Tibial nerve (tissue), 4 donors: ENCODE results near the gene TJP2. TPM values are rescaled to one million over a fixed set of nuclear protein-coding genes. Genes with fewer than 3 reads are reported as not detected.

Experiments used
- DNase-seq, 2 donors: peaks; one replicate each; pipeline ENCODE4 v3.0.0-alpha.2; 2019; ENCODE audit warnings: low spot score in 2 of 2
- H3K27ac ChIP-seq, 4 donors: fragments of 200-600 bp; sonication (generic) in 3 of 4; one replicate each; pipeline ENCODE4 v1.5.1; 2017 to 2019; ENCODE audit warnings: mild to moderate bottlenecking in 1 of 4
- H3K27me3 ChIP-seq, 2 donors: fragments of 200-600 bp; sonication (generic) in 1 of 2; one replicate each; pipeline versions ENCODE4 v1.5.1 to v1.6.0; 2017 to 2019
- H3K36me3 ChIP-seq, 3 donors: fragments of 200-600 bp; sonication (generic); one replicate each; pipeline ENCODE4 v1.5.1; 2018 to 2019
- H3K4me1 ChIP-seq, 4 donors: fragments of 200-600 bp; sonication (generic) in 3 of 4; one replicate each; pipeline ENCODE4 v1.5.1; 2017 to 2019
- H3K4me3 ChIP-seq, 4 donors: fragments of 200-600 bp; sonication (generic) in 3 of 4; one replicate each; pipeline ENCODE4 v1.5.1; 2017 to 2019; ENCODE audit warnings: mild to moderate bottlenecking in 1 of 4, moderate library complexity in 1 of 4
- H3K9me3 ChIP-seq, 4 donors: fragments of 200-600 bp; sonication (generic) in 3 of 4; one replicate each; pipeline ENCODE4 v1.5.1; 2017 to 2019
- CTCF ChIP-seq, 5 experiments: fragments of 200-600 bp in 3 of 5; fragments of 450-650 bp in 2 of 5; sonication (generic) in 3 of 5; IDR thresholded peaks; one replicate each; pipeline ENCODE4 v1.5.1; 2016 to 2019; ENCODE audit warnings: antibody characterized with exemption in 5 of 5, mild to moderate bottlenecking in 3 of 5, moderate library complexity in 2 of 5
- EP300 ChIP-seq, 2 donors: sonication (generic); formaldehyde crosslinking; IDR thresholded peaks; one replicate each; pipeline ENCODE4 v1.6.1; 2017; ENCODE audit warnings: antibody characterized with exemption in 2 of 2, mild to moderate bottlenecking in 1 of 2
- POLR2A ChIP-seq, 2 donors: fragments of 450-650 bp; IDR thresholded peaks; one replicate each; pipeline ENCODE4 v1.6.1; 2017; ENCODE audit warnings: antibody characterized with exemption in 2 of 2, mild to moderate bottlenecking in 2 of 2, moderate library complexity in 2 of 2
- WGBS, 2 donors: methylation state at CpG; one replicate each; pipeline ENCODE4 v1.1.5; 2018; 5-methylcytosine and 5-hydroxymethylcytosine counted together
- total RNA-seq, 4 donors: library from RNA; depleted of rRNA; stranded (reverse); fragments of >200 nt; gene quantifications; one replicate each; pipeline ENCODE4 v1.1.0, GENCODE V29; 2016

Gene TJP2
- total RNA-seq, result 100 to 1,000 TPM; 123 to 207 (median 182) TPM

- peak within 1 kb of the TSS; percentile 50 to 67 (median 56) for H3K4me3 ChIP-seq
- no peaks in the 10 kb centered on the region for H3K36me3 ChIP-seq
- no peaks in the 10 kb centered on the region for H3K9me3 ChIP-seq
- WGBS, 2 donors, result 1% methylated on average over 43 to 84 of the region's 93 CpGs
- no peaks in the 10 kb centered on the region for H3K27me3 ChIP-seq
- DNase-seq, result peak in 1 of 2 donors; percentile 41
- TF ChIP-seq EP300 (IDR thresholded peaks at IDR 0.05) (no peak), CTCF (IDR thresholded peaks at IDR 0.05) (no peak), POLR2A (IDR thresholded peaks at IDR 0.05) (no peak)
- peaks cover 0 to 51% (median 9%) of the 10 kb centered on the region in 4 donors for H3K4me1 ChIP-seq
- peak within 1 kb of the TSS; percentile 33 to 87 (median 59) for H3K27ac ChIP-seq
Observed at GRCh38 chr9:69173891-69174615, at the start of gene TJP2. Gene TJP2 (plus strand): TSS chr9:69174277. CDS start chr9:69174373, 96 bp downstream.

- peak in 1 of 2 donors; percentile 64 for DNase-seq
- H3K9me3 ChIP-seq, result no peaks in the 10 kb centered on the region
- WGBS, 2 donors, result 46 to 61% methylated on average over 16 of the region's 16 CpGs
- peak overlapping the region in 1 of 4 donors; percentile 7 for H3K4me3 ChIP-seq
- TF ChIP-seq POLR2A (IDR thresholded peaks at IDR 0.05) (no peak), CTCF (IDR thresholded peaks at IDR 0.05) (no peak), EP300 (IDR thresholded peaks at IDR 0.05) (no peak)
- H3K4me1 ChIP-seq, result peaks cover 0 to 34% (median 16%) of the 10 kb centered on the region in 4 donors
- H3K27ac ChIP-seq, result peak overlapping the region; percentile 19 to 79 (median 68)
- no peaks in the 10 kb centered on the region for H3K27me3 ChIP-seq
- no peaks in the 10 kb centered on the region for H3K36me3 ChIP-seq
Observed at GRCh38 chr9:69130456-69131441, 43.3 kb upstream of the TJP2 start.

GRCh38 chr9:69131682-69132081 is 42.4 kb upstream of the TJP2 start:
- TF ChIP-seq CTCF (IDR thresholded peaks at IDR 0.05) (no peak), POLR2A (IDR thresholded peaks at IDR 0.05) (no peak), EP300 (IDR thresholded peaks at IDR 0.05) (peak in 1 of 2 donors; percentile 85)
- no peaks in the 10 kb centered on the region for H3K27me3 ChIP-seq
- no peaks in the 10 kb centered on the region for H3K36me3 ChIP-seq
- peaks cover 0 to 34% (median 16%) of the 10 kb centered on the region in 4 donors for H3K4me1 ChIP-seq
- H3K9me3 ChIP-seq, result no peaks in the 10 kb centered on the region
- DNase-seq, result peak in 1 of 2 donors; percentile 59
- WGBS, 2 donors, result 63 to 68% methylated on average over 1 of the region's 1 CpG
- H3K4me3 ChIP-seq, result no peak overlapping the region
- peak overlapping the region in 3 of 4 donors; percentile 58 to 79 (median 77) for H3K27ac ChIP-seq

- no peak for DNase-seq
- Histone ChIP-seq H3K27ac (peak overlapping the region in 3 of 4 donors; percentile 35 to 79 (median 77)), H3K4me1 (peaks cover 0 to 34% (median 16%) of the 10 kb centered on the region in 4 donors)
Observed at GRCh38 chr9:69132361-69132760, 41.7 kb upstream of the TJP2 start.

More at GRCh38 chr9:69132361-69132760, 41.7 kb upstream of the TJP2 start:
- Histone ChIP-seq H3K36me3 (no peaks in the 10 kb centered on the region), H3K27me3 (no peaks in the 10 kb centered on the region), H3K9me3 (no peaks in the 10 kb centered on the region), H3K4me3 (no peak overlapping the region)
- TF ChIP-seq CTCF (IDR thresholded peaks at IDR 0.05), result no peak
- 83 to 88% methylated on average over 4 of the region's 4 CpGs for WGBS, 2 donors
